Cardiac atrium fibroblast (primary cell): ENCODE measurements around the gene FAM118B. TPM values are rescaled to one million over a fixed set of nuclear protein-coding genes. Genes with fewer than 3 reads are reported as not detected.

Source experiments
- total RNA-seq: library from RNA; depleted of rRNA; stranded (reverse); fragments of >200 nt; gene quantifications from 2 replicates; pipeline ENCODE4 v1.2.3, GENCODE V29; 2015

Gene FAM118B
- 11.7 and 13.9 TPM in 2 replicates for total RNA-seq

DNA sequence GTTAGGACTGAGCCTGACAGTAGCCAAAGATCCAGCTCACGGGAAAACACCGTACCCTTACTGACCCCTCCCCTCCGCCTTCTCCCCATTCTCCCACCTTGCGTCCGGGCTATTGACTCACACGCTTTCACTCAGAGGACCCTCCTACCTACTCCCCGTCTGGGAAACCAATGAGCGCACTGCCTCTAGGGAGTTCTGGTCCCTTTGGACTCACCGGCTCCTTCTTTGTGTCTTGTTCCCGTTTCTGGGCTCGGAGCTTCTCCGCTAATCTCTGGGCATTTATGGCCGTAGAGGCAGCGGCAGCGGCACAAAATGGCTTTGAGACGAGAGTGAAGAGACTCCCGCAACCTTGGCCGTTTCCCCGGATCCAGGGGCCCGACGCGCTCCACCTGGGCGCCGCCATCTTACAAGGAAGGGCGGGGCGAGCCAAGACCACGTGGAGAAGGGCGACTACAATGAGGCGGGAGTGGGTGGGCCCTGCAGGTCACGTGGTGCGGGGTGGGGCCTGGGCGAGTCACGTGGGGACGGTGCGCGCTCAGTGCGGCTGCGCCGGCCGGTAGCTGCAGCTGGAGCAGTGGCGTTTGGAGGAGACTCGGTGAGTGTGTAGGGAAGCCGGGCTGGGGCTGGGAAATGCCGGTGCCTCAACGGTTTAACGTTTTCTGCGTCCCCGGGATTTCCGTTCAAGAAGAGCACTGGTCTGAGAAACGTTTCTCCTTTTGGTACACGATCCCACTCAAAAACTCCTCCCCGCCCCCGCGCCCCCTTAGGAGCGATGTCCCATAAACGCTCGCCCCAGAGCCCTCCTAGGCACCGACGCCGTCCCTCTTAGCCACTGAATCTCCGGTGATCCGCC, at the start of gene FAM118B, which contains the start of gene RPUSD4:
Gene FAM118B (plus strand): TSS at position 547 of the 853 bp plus-strand sequence. CDS start 23,220 bp downstream, outside the sequence.
Gene RPUSD4 (minus strand): TSS at position 415 of the 853 bp plus-strand sequence. CDS start 12 bp downstream, at position 403.

DNA sequence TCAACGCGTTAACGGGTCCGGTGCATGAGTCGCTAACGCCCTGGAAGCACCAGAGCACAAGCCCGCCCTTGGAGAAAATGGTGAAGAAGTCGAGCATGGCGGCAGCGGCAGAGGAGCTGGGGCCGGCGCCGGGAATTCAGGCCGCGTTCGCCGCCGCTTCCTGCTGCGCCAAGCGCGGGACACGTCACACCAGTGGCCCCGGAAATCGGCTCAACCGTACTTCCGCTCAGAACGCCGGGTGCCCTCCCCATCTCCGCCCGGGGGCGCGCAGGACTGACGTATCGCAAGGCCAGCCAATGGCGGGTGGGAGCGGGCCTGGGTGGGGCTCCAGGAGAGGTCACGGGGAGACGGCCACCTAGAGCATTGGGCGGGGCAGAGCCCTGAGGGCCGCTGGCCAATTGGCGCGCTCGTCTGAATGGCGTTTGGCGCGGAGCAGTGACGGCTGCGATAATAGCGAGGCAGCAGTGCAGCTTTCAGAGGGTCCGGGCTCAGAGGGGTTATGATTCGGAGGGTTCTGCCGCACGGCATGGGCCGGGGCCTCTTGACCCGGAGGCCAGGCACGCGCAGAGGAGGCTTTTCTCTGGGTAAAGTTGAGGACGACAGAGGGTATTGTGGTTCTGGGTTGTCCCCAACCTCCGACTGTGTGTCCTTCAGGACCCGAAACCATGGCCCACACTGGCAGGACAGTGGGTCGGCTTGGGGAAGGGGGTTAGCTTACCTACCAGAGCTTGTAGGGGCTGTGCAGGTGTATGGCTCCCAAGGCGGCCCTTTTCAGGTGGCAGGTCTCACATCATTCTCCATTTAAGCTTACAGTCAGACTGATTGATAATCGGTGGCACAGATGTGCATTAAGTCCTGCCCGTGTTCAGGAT, 57.4 kb downstream of the FAM118B start, which contains the start of the genes FOXRED1 and SRPRA:
Gene FOXRED1 (plus strand): TSS at position 447 of the 872 bp plus-strand sequence. CDS start 53 bp downstream, at position 500.
Gene SRPRA (minus strand): TSS at position 188 of the 872 bp plus-strand sequence. CDS start 91 bp downstream, at position 97.

DNA sequence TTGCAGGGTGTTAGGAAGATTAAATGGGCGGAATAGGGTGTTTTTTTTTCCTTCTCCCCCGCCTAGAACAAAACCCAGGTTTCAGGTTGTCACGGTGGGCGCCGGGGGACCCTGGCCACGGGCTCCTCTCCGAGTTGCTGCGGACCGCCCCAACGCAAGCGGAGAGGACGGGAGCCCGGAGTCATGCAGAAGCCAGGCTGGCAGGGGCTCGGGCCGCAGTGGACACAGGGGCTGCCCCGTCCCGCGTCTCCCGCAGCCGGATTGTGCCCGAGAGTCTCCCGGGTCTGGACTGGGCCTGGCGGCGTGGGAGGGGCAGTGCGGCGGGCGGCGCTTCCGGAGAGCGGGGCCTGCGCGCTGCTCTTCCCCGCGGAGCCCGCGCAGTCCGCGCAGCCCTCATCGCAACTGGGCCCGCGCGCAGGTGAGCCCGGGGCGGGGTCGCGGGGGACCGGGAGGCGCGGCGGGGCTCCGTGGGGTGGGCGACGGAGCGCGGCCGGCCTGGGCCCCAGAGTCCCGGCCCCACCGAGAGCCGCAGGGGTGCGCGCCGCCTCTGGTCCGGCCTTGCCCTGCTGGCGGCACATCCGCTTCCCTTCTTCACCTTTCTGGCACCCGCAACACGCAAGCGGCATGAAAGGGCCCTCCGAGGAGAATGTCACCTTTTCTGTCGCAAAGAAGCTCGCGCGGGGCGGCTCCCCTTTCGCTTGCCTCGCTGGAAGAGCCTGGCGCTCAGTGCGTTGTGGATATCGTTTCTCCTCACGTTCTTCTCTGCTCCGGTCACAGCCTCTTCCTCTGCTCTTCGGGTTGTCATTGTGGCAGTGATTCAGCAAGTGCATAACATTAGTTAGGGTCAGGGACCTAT, 71.4 kb downstream of the FAM118B start, which contains the start of gene TIRAP:
Gene TIRAP (plus strand): TSS at position 358 of the 856 bp plus-strand sequence. CDS start 7,802 bp downstream, outside the sequence.

DNA sequence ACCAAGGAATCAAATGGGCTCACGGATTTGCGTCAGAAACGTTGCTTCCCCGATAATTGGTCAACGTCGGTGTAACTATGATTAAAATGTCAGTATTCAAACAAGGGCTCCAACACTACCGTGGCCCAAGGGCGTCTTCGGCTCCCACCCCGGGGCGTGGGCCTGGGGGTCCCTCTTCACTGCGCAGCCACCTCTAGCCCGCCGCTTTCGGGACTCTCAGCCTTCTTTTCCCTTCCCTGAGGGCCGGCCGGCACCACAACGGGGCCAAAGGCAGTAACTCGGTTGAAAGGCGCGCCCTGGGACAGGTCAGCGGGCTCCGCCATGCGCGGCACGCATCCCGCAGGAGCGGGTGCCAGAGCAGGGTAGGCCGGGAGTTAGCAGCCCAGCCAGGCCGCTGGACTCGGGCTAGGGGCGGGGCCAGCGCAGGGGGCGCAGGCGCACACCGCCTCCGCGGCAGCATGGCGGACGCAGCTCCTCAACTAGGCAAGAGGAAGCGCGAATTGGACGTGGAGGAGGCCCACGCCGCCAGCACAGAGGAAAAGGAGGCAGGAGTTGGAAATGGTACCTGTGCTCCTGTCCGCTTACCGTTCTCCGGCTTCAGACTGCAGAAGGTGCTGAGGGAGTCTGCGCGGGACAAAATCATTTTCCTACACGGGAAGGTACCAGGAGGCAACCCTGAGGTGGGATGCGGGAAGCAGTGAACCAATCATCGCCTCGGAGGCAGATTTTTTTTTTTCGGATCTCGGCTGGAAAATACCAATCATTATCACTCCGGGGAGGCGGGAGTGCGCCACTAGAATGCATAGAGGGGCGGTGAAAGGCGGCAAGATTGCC, 92.3 kb downstream of the FAM118B start, which contains the start of gene DCPS:
Gene DCPS (plus strand): TSS at position 438 of the 834 bp plus-strand sequence. CDS start 21 bp downstream, at position 459.

Other genes starting within 250 kb of the FAM118B start
- gene CDON, start 148.9 kb upstream of the FAM118B start, total RNA-seq: 21.8 and 29.6 TPM in 2 replicates
- 11.5 and 18.2 TPM in 2 replicates for gene RPUSD4, start 132 bp upstream of the FAM118B start, total RNA-seq
- gene SRPRA, start 57.1 kb downstream of the FAM118B start, total RNA-seq: 112 and 118 TPM in 2 replicates
- gene FOXRED1, start 57.4 kb downstream of the FAM118B start, total RNA-seq: 11.6 and 27.1 TPM in 2 replicates
- 3.8 and 6.0 TPM in 2 replicates for gene TIRAP, start 71.3 kb downstream of the FAM118B start, total RNA-seq
- 11.0 and 14.6 TPM in 2 replicates for gene DCPS, start 92.3 kb downstream of the FAM118B start, total RNA-seq
- 43.1 and 78.9 TPM in 2 replicates for gene ST3GAL4, start 143.9 kb downstream of the FAM118B start, total RNA-seq